HK-2 (cell line): ENCODE data around the gene PRDM16.

ENCODE experiments used
- DNase-seq: peaks from one replicate; pipeline ENCODE4 v3.0.0-alpha.2; 2018; ENCODE audit not compliant: unreplicated experiment

The PRDM16 gene

GRCh38 chr1:3337798-3338724, 269.1 kb downstream of the PRDM16 start:
- no peak for DNase-seq

GRCh38 chr1:3338725-3339070, 269.7 kb downstream of the PRDM16 start:
- no peak for DNase-seq

- no peak for DNase-seq
Observed at GRCh38 chr1:3339856-3340255, 270.9 kb downstream of the PRDM16 start.

- DNase-seq: no peak
Observed at GRCh38 chr1:3340548-3341235, 271.7 kb downstream of the PRDM16 start.

GRCh38 chr1:3341236-3341994, 272.4 kb downstream of the PRDM16 start:
- DNase-seq: no peak

GRCh38 chr1:3342960-3343359, 274.0 kb downstream of the PRDM16 start:
- DNase-seq: no peak

GRCh38 chr1:3344395-3344794, 275.4 kb downstream of the PRDM16 start:
- DNase-seq: no peak

GRCh38 chr1:3345792-3346191, 276.8 kb downstream of the PRDM16 start:
- no peak for DNase-seq

GRCh38 chr1:3346478-3346877, 277.5 kb downstream of the PRDM16 start:
- DNase-seq: no peak

- no peak for DNase-seq
Observed at GRCh38 chr1:3347257-3348020, 278.4 kb downstream of the PRDM16 start.

- DNase-seq: no peak
Observed at GRCh38 chr1:3348196-3348865, 279.3 kb downstream of the PRDM16 start.

- no peak for DNase-seq
Observed at GRCh38 chr1:3349161-3349967, 280.4 kb downstream of the PRDM16 start.

GRCh38 chr1:3349968-3350299, 280.9 kb downstream of the PRDM16 start:
- DNase-seq: no peak

GRCh38 chr1:3350506-3351261, 281.7 kb downstream of the PRDM16 start:
- DNase-seq: no peak

- no peak for DNase-seq
Observed at GRCh38 chr1:3351449-3352298, 282.7 kb downstream of the PRDM16 start.

- DNase-seq: no peak
Observed at GRCh38 chr1:3352299-3352951, 283.4 kb downstream of the PRDM16 start.

- peak; percentile 24 for DNase-seq
Observed at GRCh38 chr1:3352952-3353331, 283.9 kb downstream of the PRDM16 start.

GRCh38 chr1:3353876-3354275, 284.9 kb downstream of the PRDM16 start:
- no peak for DNase-seq
